HEK293 (cell line): ENCODE results near the gene NOL3.

Experiments
- CTCF ChIA-PET: fragments of 350-600 bp; formaldehyde crosslinking; extraction: SDS; loops from one replicate; lab custom pipeline; 2021; ENCODE audit warnings: antibody characterized with exemption; lab: Yijun Ruan, JAX
- POLR2A ChIA-PET: fragments of 300-600 bp; formaldehyde crosslinking; extraction: SDS; loops from one replicate; lab custom pipeline; 2020; ENCODE audit warnings: antibody characterized with exemption, inconsistent platforms; lab: Yijun Ruan, JAX
- H3K27ac ChIP-seq: fragments of 200-500 bp; sonication (Bioruptor generic); 2 replicates; pipeline ENCODE4 v1.5.1; 2014; ENCODE audit warnings: low read depth, low read length, control low read depth, inconsistent platforms; ENCODE audit errors: extremely low read depth
- H3K36me3 ChIP-seq, 2 experiments: fragments of 200-500 bp in 1 of 2; sonication (Bioruptor generic) in 1 of 2; 1 replicate in 1 of 2; 2 replicates in 1 of 2; pipeline ENCODE4 v1.5.1; 2014 to 2017; ENCODE audit warnings: inconsistent platforms in 2 of 2, low read length in 2 of 2; ENCODE audit not compliant: control insufficient read depth in 2 of 2, insufficient read depth in 1 of 2
- H3K4me1 ChIP-seq: fragments of 200-500 bp; sonication (Bioruptor generic); 2 replicates; pipeline ENCODE4 v1.5.1; 2014; ENCODE audit warnings: mild to moderate bottlenecking, low read length, inconsistent platforms; ENCODE audit not compliant: control insufficient read depth, insufficient read depth
- H3K4me3 ChIP-seq: 2 replicates; pipeline ENCODE4 v1.5.1; 2011; ENCODE audit warnings: low read depth, mild to moderate bottlenecking, control low read depth, low read length, moderate library complexity
- H3K9me3 ChIP-seq: fragments of 200-500 bp; sonication (Bioruptor generic); 2 replicates; pipeline ENCODE4 v1.5.1; 2014; ENCODE audit warnings: low read depth, low read length, inconsistent platforms; ENCODE audit not compliant: control insufficient read depth, insufficient read depth
- EGR2 ChIP-seq: fragments of 450-650 bp; formaldehyde crosslinking; IDR thresholded peaks from 2 replicates; pipeline ENCODE4 v1.5.1; 2016; ENCODE audit warnings: low read depth, missing biosample characterization, missing genetic modification characterization
- HOXA7 ChIP-seq: sonication (generic); formaldehyde crosslinking; IDR thresholded peaks from 2 replicates; pipeline ENCODE4 v1.8.1; 2022; ENCODE audit warnings: missing genetic modification reagents, borderline replicate concordance
- KLF16 ChIP-seq: fragments of 450-650 bp; formaldehyde crosslinking; IDR thresholded peaks from 2 replicates; pipeline ENCODE4 v1.5.1; 2017; ENCODE audit warnings: missing biosample characterization, missing genetic modification characterization
- SP2 ChIP-seq: fragments of 450-650 bp; formaldehyde crosslinking; IDR thresholded peaks from 2 replicates; pipeline ENCODE4 v1.5.1; 2016; ENCODE audit warnings: missing biosample characterization, missing genetic modification characterization
- SP3 ChIP-seq: fragments of 450-650 bp; formaldehyde crosslinking; IDR thresholded peaks from 2 replicates; pipeline ENCODE4 v1.5.1; 2016; ENCODE audit warnings: missing biosample characterization, missing genetic modification characterization
- SP7 ChIP-seq: fragments of 450-650 bp; formaldehyde crosslinking; IDR thresholded peaks from 2 replicates; pipeline ENCODE4 v1.5.1; 2016; ENCODE audit warnings: missing biosample characterization, missing genetic modification characterization
- ZBTB17 ChIP-seq: fragments of 450-650 bp; formaldehyde crosslinking; IDR thresholded peaks from 2 replicates; pipeline ENCODE4 v1.5.1; 2016; ENCODE audit warnings: missing biosample characterization, missing genetic modification characterization
- ZBTB48 ChIP-seq: fragments of 450-650 bp; formaldehyde crosslinking; IDR thresholded peaks from 2 replicates; pipeline ENCODE4 v1.5.1; 2016; ENCODE audit warnings: missing biosample characterization, missing genetic modification characterization
- ZNF214 ChIP-seq: fragments of 450-650 bp; formaldehyde crosslinking; IDR thresholded peaks from 2 replicates; pipeline ENCODE4 v1.5.1; 2017; ENCODE audit warnings: missing biosample characterization, mild to moderate bottlenecking, missing genetic modification characterization, borderline replicate concordance
- ZNF311 ChIP-seq: fragments of 450-650 bp; formaldehyde crosslinking; IDR thresholded peaks from 2 replicates; pipeline ENCODE4 v1.5.1; 2017; ENCODE audit warnings: missing biosample characterization, missing genetic modification characterization, borderline replicate concordance
- ZNF561 ChIP-seq: fragments of 450-650 bp; IDR thresholded peaks from 2 replicates; pipeline ENCODE4 v1.5.1; 2018; ENCODE audit warnings: missing biosample characterization, missing genetic modification characterization, borderline replicate concordance
- ZNF585B ChIP-seq: fragments of 450-650 bp; formaldehyde crosslinking; IDR thresholded peaks from 2 replicates; pipeline ENCODE4 v1.5.1; 2016; ENCODE audit warnings: missing biosample characterization, missing genetic modification characterization
- ZNF600 ChIP-seq: fragments of 450-650 bp; formaldehyde crosslinking; IDR thresholded peaks from 2 replicates; pipeline ENCODE4 v1.5.1; 2016; ENCODE audit warnings: missing biosample characterization, missing genetic modification characterization
- ZNF610 ChIP-seq: fragments of 450-650 bp; formaldehyde crosslinking; IDR thresholded peaks from 2 replicates; pipeline ENCODE4 v1.5.1; 2016; ENCODE audit warnings: missing biosample characterization, missing genetic modification characterization, borderline replicate concordance
- ZNF629 ChIP-seq: fragments of 450-650 bp; formaldehyde crosslinking; IDR thresholded peaks from 2 replicates; pipeline ENCODE4 v1.5.1; 2017; ENCODE audit warnings: missing biosample characterization, missing genetic modification characterization
- ZNF660 ChIP-seq: fragments of 450-650 bp; IDR thresholded peaks from 2 replicates; pipeline ENCODE4 v1.5.1; 2018; ENCODE audit warnings: missing biosample characterization, mild to moderate bottlenecking, missing genetic modification characterization
- ZXDB ChIP-seq: fragments of 450-650 bp; formaldehyde crosslinking; IDR thresholded peaks from 2 replicates; pipeline ENCODE4 v1.5.1; 2016; ENCODE audit warnings: missing biosample characterization, missing genetic modification characterization
- TF ChIP-seq, protein P1 (sequence below): sonication (generic); formaldehyde crosslinking; IDR thresholded peaks from 2 replicates; pipeline ENCODE4 v1.8.1; 2022; ENCODE audit warnings: mild to moderate bottlenecking, moderate library complexity, missing genetic modification reagents
- TF ChIP-seq, protein P2 (sequence below): fragments of 450-650 bp; formaldehyde crosslinking; IDR thresholded peaks from 2 replicates; pipeline ENCODE4 v1.5.1; 2016; ENCODE audit warnings: missing biosample characterization, missing genetic modification characterization

Gene NOL3

DNA sequence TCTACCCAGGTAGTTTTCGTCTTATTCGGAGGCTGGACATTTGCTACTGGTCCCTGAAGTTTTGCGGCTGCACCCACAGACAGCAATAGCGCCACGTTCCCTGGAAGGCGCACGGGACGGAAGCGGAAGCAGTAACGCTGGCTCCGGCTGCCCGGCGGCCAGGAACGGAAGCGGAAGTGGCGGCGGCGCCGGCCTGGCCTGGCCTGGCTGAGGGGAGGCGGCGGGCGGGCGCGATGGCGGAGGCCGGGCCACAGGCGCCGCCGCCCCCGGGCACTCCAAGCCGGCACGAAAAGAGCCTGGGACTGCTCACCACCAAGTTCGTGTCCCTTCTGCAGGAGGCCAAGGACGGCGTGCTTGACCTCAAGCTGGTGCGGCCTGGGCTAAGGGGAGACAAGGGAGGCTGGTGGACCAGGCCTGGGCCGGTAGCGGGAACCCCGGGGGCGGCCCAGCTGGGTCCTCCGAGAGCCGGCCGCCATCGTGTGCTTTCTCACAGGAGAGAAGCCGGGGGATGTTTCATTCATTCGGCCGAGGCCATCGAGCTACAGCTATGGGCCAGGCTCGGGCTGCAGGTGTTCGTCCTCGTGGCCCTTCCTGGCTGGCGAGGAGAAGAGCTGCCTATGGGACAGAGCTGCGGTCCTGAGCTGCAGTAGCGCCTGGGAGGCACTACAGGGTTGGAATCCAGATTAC lies 21.8 kb downstream of the NOL3 start, which contains the start of gene E2F4 (continued):
- no peak for TF ChIP-seq ZNF585B (tag by site-specific recombination)
- 0 out of 2 replicates have a peak, but pooled peaks have one; percentile 34 for TF ChIP-seq ZXDB (tag by site-specific recombination)
- TF ChIP-seq ZNF561 (tag by site-specific recombination), result peak; percentile 60; the same call in 1 of the 2 replicates
- 0 out of 2 replicates have a peak, but pooled peaks have one; percentile 12 for TF ChIP-seq SP7
- TF ChIP-seq ZBTB48 (tag by site-specific recombination), result peak; percentile 100
- TF ChIP-seq HOXA7, result 0 out of 2 replicates have a peak, but pooled peaks have one; percentile 14
- TF ChIP-seq ZNF214 (tag by site-specific recombination), result no peak
- peak; percentile 73; the same call in 1 of the 2 replicates for TF ChIP-seq ZNF660 (tag by site-specific recombination)
- TF ChIP-seq SP2 (tag by site-specific recombination), result peak; percentile 81
- peak; percentile 57; the same call in 1 of the 2 replicates for TF ChIP-seq KLF16 (tag by site-specific recombination)
- peak; percentile 41; the same call in 1 of the 2 replicates for TF ChIP-seq ZNF629 (tag by site-specific recombination)
- 0 out of 2 replicates have a peak, but pooled peaks have one; percentile 15 for TF ChIP-seq SP3 (tag by site-specific recombination)
- TF ChIP-seq, protein P1, sequence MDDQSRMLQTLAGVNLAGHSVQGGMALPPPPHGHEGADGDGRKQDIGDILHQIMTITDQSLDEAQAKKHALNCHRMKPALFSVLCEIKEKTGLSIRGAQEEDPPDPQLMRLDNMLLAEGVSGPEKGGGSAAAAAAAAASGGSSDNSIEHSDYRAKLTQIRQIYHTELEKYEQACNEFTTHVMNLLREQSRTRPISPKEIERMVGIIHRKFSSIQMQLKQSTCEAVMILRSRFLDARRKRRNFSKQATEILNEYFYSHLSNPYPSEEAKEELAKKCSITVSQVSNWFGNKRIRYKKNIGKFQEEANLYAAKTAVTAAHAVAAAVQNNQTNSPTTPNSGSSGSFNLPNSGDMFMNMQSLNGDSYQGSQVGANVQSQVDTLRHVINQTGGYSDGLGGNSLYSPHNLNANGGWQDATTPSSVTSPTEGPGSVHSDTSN (CRISPR knock-in tag), result 0 out of 2 replicates have a peak, but pooled peaks have one; percentile 74
- 0 out of 2 replicates have a peak, but pooled peaks have one; percentile 15 for TF ChIP-seq EGR2 (tag by site-specific recombination)
- no peak for TF ChIP-seq ZNF311 (tag by site-specific recombination)

- H3K4me3 ChIP-seq, result peak overlapping the region; percentile 81
- H3K9me3 ChIP-seq, result no peaks in the 10 kb centered on the region
- ChIA-PET CTCF (interaction anchor here (0.7 to 1.6 kb wide), 4 partner anchors 30 to 215 kb away, joined by 3 to 6 read pairs (median 4); no protein-coding TSS in a partner anchor), POLR2A (interaction anchor here (0.8 to 1.7 kb wide), 6 partner anchors 8 to 174 kb away, joined by 3 to 6 read pairs (median 4); partner anchors contain the start of genes MATCAP1 and TMEM208)
- peaks cover 7% of the 10 kb centered on the region for H3K4me1 ChIP-seq
- peak overlapping the region; percentile 61 for H3K27ac ChIP-seq
- H3K36me3 ChIP-seq, result peaks cover 7 to 51% of the 10 kb centered on the region in 2 experiments; a peak in 2 of 3 replicates
- TF ChIP-seq ZNF600 (tag by site-specific recombination) (0 out of 2 replicates have a peak, but pooled peaks have one; percentile 28), ZBTB17 (peak; percentile 82), ZNF610 (tag by site-specific recombination) (no peak)
Observed at GRCh38 chr16:67192781-67193361, 22.5 kb downstream of the NOL3 start.

DNA sequence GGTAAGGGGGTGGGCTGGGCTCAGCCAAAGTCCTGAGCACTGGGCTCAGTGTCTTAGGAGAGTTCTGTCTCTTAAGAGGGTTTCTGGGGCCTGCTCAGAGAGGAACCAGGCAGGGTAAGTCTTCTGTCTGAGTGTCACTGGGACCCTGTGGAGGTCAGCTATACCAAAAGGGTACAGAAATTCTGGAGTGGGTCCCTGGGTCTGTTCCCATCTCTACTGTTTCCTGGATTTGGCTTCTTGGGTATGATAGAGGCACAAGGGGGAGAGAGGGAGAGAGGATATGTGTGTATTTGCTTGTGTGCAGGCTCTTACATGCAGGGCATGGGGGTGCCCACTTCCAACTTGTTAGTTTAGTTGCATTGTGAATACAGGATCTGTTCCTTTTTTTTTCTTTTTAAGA lies 23.2 kb downstream of the NOL3 start:
- CTCF ChIA-PET, result interaction anchor here (1.5 to 1.6 kb wide), 2 partner anchors 53 to 67 kb away, joined by 3 to 6 read pairs; no protein-coding TSS in a partner anchor
- peaks cover 7% of the 10 kb centered on the region for H3K4me1 ChIP-seq
- H3K9me3 ChIP-seq, result no peaks in the 10 kb centered on the region
- H3K36me3 ChIP-seq, result peaks cover 7 to 58% of the 10 kb centered on the region in 2 experiments; a peak in 2 of 3 replicates
- POLR2A ChIA-PET, result interaction anchor here (1.3 to 1.7 kb wide), 4 partner anchors 8 to 17 kb away, joined by 4 to 5 read pairs (median 4); no protein-coding TSS in a partner anchor
- H3K27ac ChIP-seq, result no peak overlapping the region
- H3K4me3 ChIP-seq, result no peak overlapping the region
- TF ChIP-seq, protein P2, sequence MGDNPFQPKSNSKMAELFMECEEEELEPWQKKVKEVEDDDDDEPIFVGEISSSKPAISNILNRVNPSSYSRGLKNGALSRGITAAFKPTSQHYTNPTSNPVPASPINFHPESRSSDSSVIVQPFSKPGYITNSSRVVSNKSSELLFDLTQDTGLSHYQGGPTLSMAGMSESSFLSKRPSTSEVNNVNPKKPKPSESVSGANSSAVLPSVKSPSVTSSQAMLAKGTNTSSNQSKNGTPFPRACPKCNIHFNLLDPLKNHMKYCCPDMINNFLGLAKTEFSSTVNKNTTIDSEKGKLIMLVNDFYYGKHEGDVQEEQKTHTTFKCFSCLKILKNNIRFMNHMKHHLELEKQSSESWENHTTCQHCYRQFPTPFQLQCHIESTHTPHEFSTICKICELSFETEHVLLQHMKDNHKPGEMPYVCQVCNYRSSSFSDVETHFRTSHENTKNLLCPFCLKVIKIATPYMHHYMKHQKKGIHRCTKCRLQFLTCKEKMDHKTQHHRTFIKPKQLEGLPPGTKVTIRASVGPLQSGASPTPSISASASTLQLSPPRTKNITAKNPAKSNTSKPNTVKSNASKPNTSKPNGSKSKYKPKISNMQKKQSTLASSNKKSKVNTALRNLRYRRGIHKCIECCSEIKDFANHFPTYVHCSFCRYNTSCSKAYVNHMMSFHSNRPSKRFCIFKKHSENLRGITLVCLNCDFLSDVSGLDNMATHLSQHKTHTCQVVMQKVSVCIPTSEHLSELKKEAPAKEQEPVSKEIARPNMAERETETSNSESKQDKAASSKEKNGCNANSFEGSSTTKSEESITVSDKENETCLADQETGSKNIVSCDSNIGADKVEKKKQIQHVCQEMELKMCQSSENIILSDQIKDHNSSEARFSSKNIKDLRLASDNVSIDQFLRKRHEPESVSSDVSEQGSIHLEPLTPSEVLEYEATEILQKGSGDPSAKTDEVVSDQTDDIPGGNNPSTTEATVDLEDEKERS (tag by site-specific recombination), result no peak
